IPS DF 4.7 (cell line): ENCODE results near the gene ZBTB46.
"Not testable (repeated sequence)": the region's sequence is repeated elsewhere in the genome, so short reads cannot be mapped to it uniquely, and the experiment has no call there.

Source experiments
- DNase-seq: peaks from one replicate; pipeline ENCODE4 v3.0.0-alpha.2; 2013; ENCODE audit warnings: low spot score; ENCODE audit errors: extremely low read depth

Gene ZBTB46

GRCh38 chr20:63815615-63816253 lies 15.3 kb downstream of the ZBTB46 start:
- no peak for DNase-seq

- no peak for DNase-seq
Observed at GRCh38 chr20:63814891-63815614, 16.0 kb downstream of the ZBTB46 start.

- no peak for DNase-seq
Observed at GRCh38 chr20:63811491-63811875, 19.6 kb downstream of the ZBTB46 start.

GRCh38 chr20:63810730-63811490 lies 20.2 kb downstream of the ZBTB46 start:
- DNase-seq: no peak

- DNase-seq: no peak
Observed at GRCh38 chr20:63809856-63810255, 21.2 kb downstream of the ZBTB46 start.

- DNase-seq: no peak
Observed at GRCh38 chr20:63808964-63809674, 21.9 kb downstream of the ZBTB46 start.

- DNase-seq: no peak
Observed at GRCh38 chr20:63808145-63808724, 22.8 kb downstream of the ZBTB46 start.

GRCh38 chr20:63807654-63808053 lies 23.4 kb downstream of the ZBTB46 start:
- no peak for DNase-seq

- no peak for DNase-seq
Observed at GRCh38 chr20:63804308-63804636, 26.8 kb downstream of the ZBTB46 start.

- DNase-seq: no peak
Observed at GRCh38 chr20:63802469-63803240, 28.4 kb downstream of the ZBTB46 start.

- not testable (repeated sequence) for DNase-seq
Observed at GRCh38 chr20:63801174-63801573, 29.9 kb downstream of the ZBTB46 start.

- DNase-seq: not testable (repeated sequence)
Observed at GRCh38 chr20:63800411-63800810, 30.7 kb downstream of the ZBTB46 start.

GRCh38 chr20:63799127-63799526 lies 31.9 kb downstream of the ZBTB46 start:
- DNase-seq: not testable (repeated sequence)

- not testable (repeated sequence) for DNase-seq
Observed at GRCh38 chr20:63797175-63797574, 33.9 kb downstream of the ZBTB46 start.

- DNase-seq: no peak
Observed at GRCh38 chr20:63795178-63795830, 35.8 kb downstream of the ZBTB46 start.

- DNase-seq: no peak
Observed at GRCh38 chr20:63794614-63795013, 36.5 kb downstream of the ZBTB46 start.

- DNase-seq: no peak
Observed at GRCh38 chr20:63792866-63793265, 38.2 kb downstream of the ZBTB46 start.

GRCh38 chr20:63791497-63792156 lies 39.4 kb downstream of the ZBTB46 start:
- DNase-seq: no peak

GRCh38 chr20:63790572-63791168 lies 40.4 kb downstream of the ZBTB46 start:
- DNase-seq: no peak
